Right atrium auricular region (tissue), 2 donors: ENCODE results near the gene ROGDI. TPM values are rescaled to one million over a fixed set of nuclear protein-coding genes. Genes with fewer than 3 reads are reported as not detected.
A peak's percentile ranks its signal among the peaks of the same experiment; 100 is the strongest.

Experiments used
- DNase-seq: peaks from one replicate; pipeline ENCODE4 v3.0.0-alpha.2; 2019; ENCODE audit warnings: low spot score
- H3K27ac ChIP-seq, 2 donors: fragments of 200-600 bp; sonication (generic); 1 replicate in 1 of 2; 2 replicates in 1 of 2; pipeline ENCODE4 v1.5.1; 2016 to 2019
- H3K27me3 ChIP-seq, 2 donors: fragments of 200-600 bp; sonication (generic); one replicate each; pipeline versions ENCODE4 v1.5.1 to v1.6.0; 2017 to 2019
- H3K36me3 ChIP-seq: fragments of 200-600 bp; sonication (generic); one replicate; pipeline ENCODE4 v1.5.1; 2016
- H3K4me1 ChIP-seq, 2 donors: fragments of 200-600 bp; sonication (generic); one replicate each; pipeline versions ENCODE4 v1.5.1 to v1.6.0; 2017 to 2019
- H3K4me3 ChIP-seq, 2 donors: fragments of 200-600 bp; sonication (generic); 1 replicate in 1 of 2; 2 replicates in 1 of 2; pipeline ENCODE4 v1.5.1; 2017 to 2019; ENCODE audit warnings: mild to moderate bottlenecking in 1 of 2, moderate library complexity in 1 of 2
- H3K9me3 ChIP-seq, 2 donors: fragments of 200-600 bp; sonication (generic); one replicate each; pipeline ENCODE4 v1.5.1; 2019
- CTCF ChIP-seq, 2 donors: fragments of 200-600 bp; sonication (generic); IDR thresholded peaks; one replicate each; pipeline ENCODE4 v1.5.1; 2019; ENCODE audit warnings: antibody characterized with exemption in 2 of 2
- total RNA-seq, 2 donors: library from RNA; depleted of rRNA; stranded (reverse); fragments of >200 nt; gene quantifications; one replicate each; pipeline ENCODE4 v1.1.0, GENCODE V29; 2016

ROGDI gene
- total RNA-seq, 2 donors from 2014 or later = 50.0 to 65.6 TPM

DNA sequence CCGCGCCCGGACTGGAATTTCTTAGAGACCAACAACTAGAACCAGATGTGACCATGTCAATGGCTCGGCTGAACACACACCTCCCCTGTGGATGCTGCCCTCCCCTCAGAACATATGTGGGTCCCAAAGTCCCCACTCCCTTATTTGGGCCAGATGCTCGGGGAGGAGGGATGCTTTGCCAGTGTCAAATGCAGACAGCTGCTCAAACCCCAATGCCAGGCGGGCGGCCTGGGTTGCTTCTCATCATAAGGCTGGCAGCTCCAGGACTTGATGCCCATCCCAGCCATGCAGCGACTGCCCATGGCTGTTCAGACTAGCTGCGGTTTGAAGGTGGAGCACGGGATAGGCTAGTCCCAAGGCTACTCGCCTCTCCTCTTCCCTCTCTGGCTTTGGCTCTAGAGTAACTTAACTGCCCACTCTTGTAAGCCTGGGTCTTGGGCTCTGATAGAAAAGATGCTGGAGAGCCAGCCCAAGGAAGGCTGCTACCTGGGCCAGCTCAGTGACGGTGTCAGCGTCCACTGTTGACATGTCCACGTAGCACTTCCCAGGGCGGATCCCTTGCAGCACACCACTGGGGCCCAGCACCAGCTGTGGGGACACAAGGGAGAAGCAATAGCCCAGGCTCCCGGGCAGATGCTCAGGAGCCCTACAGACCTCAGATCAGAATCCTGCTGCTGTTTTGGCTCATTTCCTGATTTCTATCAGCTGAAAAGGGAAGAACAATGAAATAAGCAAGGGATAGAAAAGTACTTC lies 11.0 kb upstream of the ROGDI start:
- Histone ChIP-seq H3K27ac (peak overlapping the region; percentile 77 to 90), H3K36me3 (peaks cover 82% of the 10 kb centered on the region), H3K9me3 (no peaks in the 10 kb centered on the region), H3K4me3 (no peak overlapping the region), H3K27me3 (no peaks in the 10 kb centered on the region), H3K4me1 (peaks cover 0 to 17% of the 10 kb centered on the region in 2 donors)
- no peak for TF ChIP-seq CTCF (IDR thresholded peaks at IDR 0.05)
- no peak for DNase-seq

DNA sequence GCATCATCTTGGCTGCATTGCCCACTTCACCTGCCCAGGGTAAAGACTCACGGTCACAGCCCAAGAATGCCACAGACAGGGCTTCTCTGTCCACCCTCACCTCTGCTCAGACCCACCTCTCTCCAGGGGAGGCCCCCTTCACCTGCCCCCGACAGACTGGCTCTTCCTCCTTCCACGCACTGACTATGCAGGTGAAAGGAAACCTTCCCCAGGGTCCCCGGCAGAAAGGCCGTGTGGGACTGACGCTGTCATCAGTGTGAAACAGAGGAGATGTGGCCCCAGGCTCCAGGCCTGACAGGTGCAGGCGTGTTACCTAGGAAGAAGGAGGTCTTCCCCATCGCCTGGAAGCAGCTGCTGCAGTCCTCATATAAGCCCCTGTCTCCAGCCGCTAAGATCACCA lies 9.3 kb upstream of the ROGDI start:
- TF ChIP-seq CTCF (IDR thresholded peaks at IDR 0.05) = no peak
- Histone ChIP-seq H3K4me1 (peaks cover 0 to 17% of the 10 kb centered on the region in 2 donors), H3K27ac (no peak overlapping the region), H3K9me3 (no peaks in the 10 kb centered on the region), H3K36me3 (peaks cover 79% of the 10 kb centered on the region), H3K4me3 (no peak overlapping the region), H3K27me3 (no peaks in the 10 kb centered on the region)
- DNase-seq = no peak

DNA sequence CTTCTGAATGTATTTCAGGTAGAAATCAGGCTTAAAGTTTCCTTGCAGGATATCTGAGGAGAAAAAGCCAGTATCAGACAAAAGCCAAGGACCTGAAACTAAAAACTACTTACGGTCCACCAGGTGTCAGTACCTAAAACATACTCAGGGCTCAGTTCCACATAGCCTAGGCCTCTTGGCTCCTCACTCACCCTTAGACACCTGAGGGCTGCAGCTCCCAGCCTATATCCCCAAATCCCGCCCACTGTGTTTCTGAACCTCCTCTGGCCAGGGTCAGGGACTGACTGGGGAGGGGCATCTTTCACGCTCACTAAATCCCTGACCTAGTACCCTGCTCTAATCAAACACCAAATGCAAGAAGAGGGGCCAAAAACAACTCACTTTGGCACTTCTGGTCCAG lies 8.8 kb upstream of the ROGDI start:
- H3K36me3 ChIP-seq = peaks cover 77% of the 10 kb centered on the region

GRCh38 chr16:4806280-4806679 lies 3.8 kb upstream of the ROGDI start:
- DNase-seq = no peak
- peaks cover 61% of the 10 kb centered on the region for H3K36me3 ChIP-seq
- TF ChIP-seq CTCF (IDR thresholded peaks at IDR 0.05) = no peak
- no peak overlapping the region for H3K27ac ChIP-seq
- peaks cover 0 to 34% of the 10 kb centered on the region in 2 donors for H3K4me1 ChIP-seq
- no peaks in the 10 kb centered on the region for H3K9me3 ChIP-seq
- H3K4me3 ChIP-seq = no peak overlapping the region
- H3K27me3 ChIP-seq = no peaks in the 10 kb centered on the region

More for the DNA sequence above, 8.8 kb upstream of the ROGDI start:
- Histone ChIP-seq H3K27ac (no peak overlapping the region), H3K4me1 (peaks cover 0 to 17% of the 10 kb centered on the region in 2 donors), H3K9me3 (no peaks in the 10 kb centered on the region), H3K4me3 (no peak overlapping the region), H3K27me3 (no peaks in the 10 kb centered on the region)
- TF ChIP-seq CTCF (IDR thresholded peaks at IDR 0.05) = no peak
- DNase-seq = no peak

- no peak for DNase-seq
- H3K4me1 ChIP-seq = peaks cover 0 to 45% of the 10 kb centered on the region in 2 donors
- H3K4me3 ChIP-seq = no peak overlapping the region
- H3K9me3 ChIP-seq = no peaks in the 10 kb centered on the region
- peak in 1 of 2 donors; percentile 54 for TF ChIP-seq CTCF (IDR thresholded peaks at IDR 0.05)
- H3K27me3 ChIP-seq = no peaks in the 10 kb centered on the region
- H3K27ac ChIP-seq = peak overlapping the region; percentile 36 to 52
- H3K36me3 ChIP-seq = peaks cover 52% of the 10 kb centered on the region
Measured at GRCh38 chr16:4805231-4805630, 2.8 kb upstream of the ROGDI start.
